GM23338 (cell line): Measurements from ENCODE around the gene TPM1. TPM values are rescaled to one million over a fixed set of nuclear protein-coding genes. Genes with fewer than 3 reads are reported as not detected.

Source experiments
- ATAC-seq: fragments of 200-7000 bp; cut with Tn5 transposase; 3 replicates; pipeline ENCODE4 v1.9.1; 2020
- DNase-seq: peaks from one replicate; pipeline ENCODE4 v3.0.0-alpha.2; 2015; ENCODE audit warnings: low spot score
- H2AFZ ChIP-seq: fragments of 200-600 bp; sonication (generic); 2 replicates; pipeline ENCODE4 v1.8.0; 2016; ENCODE audit warnings: antibody characterized with exemption, mild to moderate bottlenecking, moderate library complexity
- H3F3A ChIP-seq: fragments of 200-600 bp; sonication (generic); replicated peaks from 2 replicates; pipeline ENCODE4 v1.8.0; 2017; ENCODE audit warnings: antibody characterized with exemption, mixed run types, low read depth
- H3K27ac ChIP-seq: fragments of 200-600 bp; sonication (generic); 2 replicates; pipeline ENCODE4 v1.6.1; 2016; ENCODE audit warnings: low read depth
- H3K27me3 ChIP-seq: fragments of 200-600 bp; sonication (generic); 2 replicates; pipeline ENCODE4 v1.8.0; 2016; ENCODE audit warnings: mild to moderate bottlenecking, mixed run types, moderate library complexity; ENCODE audit not compliant: insufficient read depth
- H3K36me3 ChIP-seq: fragments of 200-600 bp; sonication (generic); 2 replicates; pipeline ENCODE4 v1.8.0; 2016; ENCODE audit warnings: mild to moderate bottlenecking; ENCODE audit not compliant: insufficient read depth
- H3K4me1 ChIP-seq: fragments of 200-600 bp; sonication (generic); 2 replicates; pipeline ENCODE4 v1.8.0; 2016; ENCODE audit warnings: mild to moderate bottlenecking, moderate library complexity; ENCODE audit not compliant: insufficient read depth
- H3K4me2 ChIP-seq: fragments of 200-600 bp; sonication (generic); 2 replicates; pipeline ENCODE4 v1.7.1; 2017; ENCODE audit warnings: mixed run types
- H3K4me3 ChIP-seq: fragments of 200-600 bp; sonication (generic); 2 replicates; pipeline ENCODE4 v1.6.1; 2016; ENCODE audit warnings: mixed run types
- H3K79me2 ChIP-seq: fragments of 200-600 bp; sonication (generic); replicated peaks from 2 replicates; pipeline ENCODE4 v1.8.0; 2017; ENCODE audit warnings: mild to moderate bottlenecking; ENCODE audit not compliant: insufficient read depth
- H3K9me2 ChIP-seq: fragments of 200-600 bp; sonication (generic); 2 replicates; pipeline ENCODE4 v1.8.0; 2017; ENCODE audit not compliant: insufficient read depth
- H4K20me1 ChIP-seq: fragments of 200-600 bp; sonication (generic); replicated peaks from 2 replicates; pipeline ENCODE4 v1.8.0; 2017; ENCODE audit warnings: mild to moderate bottlenecking; ENCODE audit not compliant: insufficient read depth
- H3K27ac Mint-ChIP-seq: 2 replicates; pipeline ENCODE4 v1.8.0; 2020; ENCODE audit warnings: inconsistent platforms, mild to moderate bottlenecking, moderate library complexity, mixed read lengths
- H3K27me3 Mint-ChIP-seq: 3 replicates; pipeline ENCODE4 v1.8.0; 2022; ENCODE audit warnings: low read depth, mild to moderate bottlenecking, moderate library complexity, mixed read lengths, inconsistent platforms; ENCODE audit not compliant: insufficient read depth, poor library complexity
- H3K36me3 Mint-ChIP-seq: 3 replicates; pipeline ENCODE4 v1.8.0; 2021; ENCODE audit warnings: low read depth, mild to moderate bottlenecking, inconsistent platforms, moderate library complexity, mixed read lengths
- H3K4me1 Mint-ChIP-seq: 3 replicates; pipeline ENCODE4 v1.8.0; 2020; ENCODE audit warnings: mild to moderate bottlenecking, inconsistent platforms, mixed read lengths
- H3K4me3 Mint-ChIP-seq: 3 replicates; pipeline ENCODE4 v1.8.0; 2021; ENCODE audit warnings: moderate library complexity, mild to moderate bottlenecking, inconsistent platforms, mixed read lengths
- H3K9me3 Mint-ChIP-seq: 3 replicates; pipeline ENCODE4 v1.8.0; 2020; ENCODE audit warnings: moderate library complexity, mild to moderate bottlenecking, inconsistent platforms, mixed read lengths
- CTCF ChIP-seq, 2 experiments: fragments of 200-600 bp in 1 of 2; sonication (generic) in 1 of 2; conservative IDR thresholded peaks; 2 replicates each; pipeline versions ENCODE4 v1.5.1 to v1.6.1; 2016 to 2017; ENCODE audit warnings: antibody characterized with exemption in 2 of 2, low read depth in 2 of 2, mild to moderate bottlenecking in 2 of 2, moderate library complexity in 1 of 2
- EZH2 ChIP-seq: fragments of 200-600 bp; sonication (generic); IDR thresholded peaks from one replicate; pipeline ENCODE4 v1.8.0; 2017; ENCODE audit warnings: antibody characterized with exemption, mild to moderate bottlenecking, low read depth; ENCODE audit not compliant: unreplicated experiment
- EZH2phosphoT487 ChIP-seq: fragments of 200-600 bp; sonication (generic); IDR thresholded peaks from one replicate; pipeline ENCODE4 v1.8.1; 2018; ENCODE audit warnings: antibody characterized with exemption; ENCODE audit not compliant: unreplicated experiment
- JUNB ChIP-seq: IDR thresholded peaks from one replicate; pipeline ENCODE4 v1.6.1; 2016; ENCODE audit warnings: antibody characterized with exemption; ENCODE audit not compliant: unreplicated experiment
- NANOG ChIP-seq: IDR thresholded peaks from 2 replicates; pipeline ENCODE4 v1.6.1; 2016; ENCODE audit warnings: antibody characterized with exemption, borderline replicate concordance
- POLR2AphosphoS5 ChIP-seq: IDR thresholded peaks from 2 replicates; pipeline ENCODE4 v1.6.1; 2016; ENCODE audit warnings: antibody characterized with exemption, low read depth
- STAT1 ChIP-seq: IDR thresholded peaks from one replicate; pipeline ENCODE4 v1.6.1; 2016; ENCODE audit warnings: antibody characterized with exemption; ENCODE audit not compliant: unreplicated experiment
- ZNF114 ChIP-seq: fragments of 250-450 bp; sonication (Bioruptor Pico); IDR thresholded peaks from 2 replicates; pipeline ENCODE4 v1.5.0; 2020; ENCODE audit warnings: mild to moderate bottlenecking, moderate library complexity
- ZNF331 ChIP-seq: fragments of 250-450 bp; sonication (Bioruptor Pico); IDR thresholded peaks from 2 replicates; pipeline ENCODE4 v1.5.0; 2020; ENCODE audit warnings: low read depth, mild to moderate bottlenecking, moderate library complexity
- polyA plus RNA-seq: library from polyadenylated mRNA; unstranded; fragments of >200 nt; fragmentation: Nextera tagmentation; extraction: Ambion mirVana; gene quantifications from 2 replicates; pipeline ENCODE4 v1.2.1, GENCODE V29; 2016
- total RNA-seq: library from RNA; depleted of rRNA; stranded (reverse); fragments of >200 nt; shearing (Covaris generic); gene quantifications from 2 replicates; pipeline ENCODE4 v1.2.3, GENCODE V29; 2014
- TF ChIP-seq, protein P1 (sequence below): IDR thresholded peaks from 2 replicates; pipeline ENCODE4 v1.6.1; 2016; ENCODE audit warnings: antibody characterized with exemption
- TF ChIP-seq, protein P2 (sequence below): fragments of 250-450 bp; sonication (Bioruptor Pico); IDR thresholded peaks from 2 replicates; pipeline ENCODE4 v1.5.0; 2020; ENCODE audit warnings: mild to moderate bottlenecking, moderate library complexity
- TF ChIP-seq, protein P3 (sequence below): IDR thresholded peaks from one replicate; pipeline ENCODE4 v1.6.1; 2018; ENCODE audit warnings: antibody characterized with exemption; ENCODE audit not compliant: unreplicated experiment

Gene TPM1
- total and polyA plus RNA-seq, 2 experiments from 2014 or later, result 449 to 913 TPM

GRCh38 chr15:63047792-63048114 lies 5.2 kb downstream of the TPM1 start:
- H3K36me3 ChIP-seq, result peaks cover 21% of the 10 kb centered on the region; the same call in 1 of the 2 replicates
- peaks cover 76% of the 10 kb centered on the region for H3K4me1 Mint-ChIP-seq
- no peak for ATAC-seq
- DNase-seq, result no peak
- no peak overlapping the region for H2AFZ ChIP-seq
- H3K9me2 ChIP-seq, result no peaks in the 10 kb centered on the region
- TF ChIP-seq, protein P1, sequence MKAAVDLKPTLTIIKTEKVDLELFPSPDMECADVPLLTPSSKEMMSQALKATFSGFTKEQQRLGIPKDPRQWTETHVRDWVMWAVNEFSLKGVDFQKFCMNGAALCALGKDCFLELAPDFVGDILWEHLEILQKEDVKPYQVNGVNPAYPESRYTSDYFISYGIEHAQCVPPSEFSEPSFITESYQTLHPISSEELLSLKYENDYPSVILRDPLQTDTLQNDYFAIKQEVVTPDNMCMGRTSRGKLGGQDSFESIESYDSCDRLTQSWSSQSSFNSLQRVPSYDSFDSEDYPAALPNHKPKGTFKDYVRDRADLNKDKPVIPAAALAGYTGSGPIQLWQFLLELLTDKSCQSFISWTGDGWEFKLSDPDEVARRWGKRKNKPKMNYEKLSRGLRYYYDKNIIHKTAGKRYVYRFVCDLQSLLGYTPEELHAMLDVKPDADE, result no peak
- no peak for TF ChIP-seq STAT1
- no peak for TF ChIP-seq POLR2AphosphoS5
- no peak for TF ChIP-seq EZH2
- TF ChIP-seq, protein P2, sequence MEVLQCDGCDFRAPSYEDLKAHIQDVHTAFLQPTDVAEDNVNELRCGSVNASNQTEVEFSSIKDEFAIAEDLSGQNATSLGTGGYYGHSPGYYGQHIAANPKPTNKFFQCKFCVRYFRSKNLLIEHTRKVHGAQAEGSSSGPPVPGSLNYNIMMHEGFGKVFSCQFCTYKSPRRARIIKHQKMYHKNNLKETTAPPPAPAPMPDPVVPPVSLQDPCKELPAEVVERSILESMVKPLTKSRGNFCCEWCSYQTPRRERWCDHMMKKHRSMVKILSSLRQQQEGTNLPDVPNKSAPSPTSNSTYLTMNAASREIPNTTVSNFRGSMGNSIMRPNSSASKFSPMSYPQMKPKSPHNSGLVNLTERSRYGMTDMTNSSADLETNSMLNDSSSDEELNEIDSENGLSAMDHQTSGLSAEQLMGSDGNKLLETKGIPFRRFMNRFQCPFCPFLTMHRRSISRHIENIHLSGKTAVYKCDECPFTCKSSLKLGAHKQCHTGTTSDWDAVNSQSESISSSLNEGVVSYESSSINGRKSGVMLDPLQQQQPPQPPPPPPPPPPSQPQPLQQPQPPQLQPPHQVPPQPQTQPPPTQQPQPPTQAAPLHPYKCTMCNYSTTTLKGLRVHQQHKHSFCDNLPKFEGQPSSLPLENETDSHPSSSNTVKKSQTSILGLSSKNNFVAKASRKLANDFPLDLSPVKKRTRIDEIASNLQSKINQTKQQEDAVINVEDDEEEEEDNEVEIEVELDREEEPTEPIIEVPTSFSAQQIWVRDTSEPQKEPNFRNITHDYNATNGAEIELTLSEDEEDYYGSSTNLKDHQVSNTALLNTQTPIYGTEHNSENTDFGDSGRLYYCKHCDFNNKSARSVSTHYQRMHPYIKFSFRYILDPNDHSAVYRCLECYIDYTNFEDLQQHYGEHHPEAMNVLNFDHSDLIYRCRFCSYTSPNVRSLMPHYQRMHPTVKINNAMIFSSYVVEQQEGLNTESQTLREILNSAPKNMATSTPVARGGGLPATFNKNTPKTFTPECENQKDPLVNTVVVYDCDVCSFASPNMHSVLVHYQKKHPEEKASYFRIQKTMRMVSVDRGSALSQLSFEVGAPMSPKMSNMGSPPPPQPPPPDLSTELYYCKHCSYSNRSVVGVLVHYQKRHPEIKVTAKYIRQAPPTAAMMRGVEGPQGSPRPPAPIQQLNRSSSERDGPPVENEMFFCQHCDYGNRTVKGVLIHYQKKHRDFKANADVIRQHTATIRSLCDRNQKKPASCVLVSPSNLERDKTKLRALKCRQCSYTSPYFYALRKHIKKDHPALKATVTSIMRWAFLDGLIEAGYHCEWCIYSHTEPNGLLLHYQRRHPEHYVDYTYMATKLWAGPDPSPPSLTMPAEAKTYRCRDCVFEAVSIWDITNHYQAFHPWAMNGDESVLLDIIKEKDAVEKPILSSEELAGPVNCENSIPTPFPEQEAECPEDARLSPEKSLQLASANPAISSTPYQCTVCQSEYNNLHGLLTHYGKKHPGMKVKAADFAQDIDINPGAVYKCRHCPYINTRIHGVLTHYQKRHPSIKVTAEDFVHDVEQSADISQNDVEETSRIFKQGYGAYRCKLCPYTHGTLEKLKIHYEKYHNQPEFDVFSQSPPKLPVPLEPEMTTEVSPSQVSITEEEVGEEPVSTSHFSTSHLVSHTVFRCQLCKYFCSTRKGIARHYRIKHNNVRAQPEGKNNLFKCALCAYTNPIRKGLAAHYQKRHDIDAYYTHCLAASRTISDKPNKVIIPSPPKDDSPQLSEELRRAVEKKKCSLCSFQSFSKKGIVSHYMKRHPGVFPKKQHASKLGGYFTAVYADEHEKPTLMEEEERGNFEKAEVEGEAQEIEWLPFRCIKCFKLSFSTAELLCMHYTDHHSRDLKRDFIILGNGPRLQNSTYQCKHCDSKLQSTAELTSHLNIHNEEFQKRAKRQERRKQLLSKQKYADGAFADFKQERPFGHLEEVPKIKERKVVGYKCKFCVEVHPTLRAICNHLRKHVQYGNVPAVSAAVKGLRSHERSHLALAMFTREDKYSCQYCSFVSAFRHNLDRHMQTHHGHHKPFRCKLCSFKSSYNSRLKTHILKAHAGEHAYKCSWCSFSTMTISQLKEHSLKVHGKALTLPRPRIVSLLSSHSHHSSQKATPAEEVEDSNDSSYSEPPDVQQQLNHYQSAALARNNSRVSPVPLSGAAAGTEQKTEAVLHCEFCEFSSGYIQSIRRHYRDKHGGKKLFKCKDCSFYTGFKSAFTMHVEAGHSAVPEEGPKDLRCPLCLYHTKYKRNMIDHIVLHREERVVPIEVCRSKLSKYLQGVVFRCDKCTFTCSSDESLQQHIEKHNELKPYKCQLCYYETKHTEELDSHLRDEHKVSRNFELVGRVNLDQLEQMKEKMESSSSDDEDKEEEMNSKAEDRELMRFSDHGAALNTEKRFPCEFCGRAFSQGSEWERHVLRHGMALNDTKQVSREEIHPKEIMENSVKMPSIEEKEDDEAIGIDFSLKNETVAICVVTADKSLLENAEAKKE (CRISPR knock-in tag), result no peak
- TF ChIP-seq CTCF (conservative IDR thresholded peaks at IDR 0.05; ENCODE audit: low read depth in 2 of 2), result no peak
- no peak for TF ChIP-seq ZNF331 (CRISPR knock-in tag)
- TF ChIP-seq JUNB, result no peak
- TF ChIP-seq ZNF114 (CRISPR knock-in tag), result no peak
- TF ChIP-seq, protein P3, sequence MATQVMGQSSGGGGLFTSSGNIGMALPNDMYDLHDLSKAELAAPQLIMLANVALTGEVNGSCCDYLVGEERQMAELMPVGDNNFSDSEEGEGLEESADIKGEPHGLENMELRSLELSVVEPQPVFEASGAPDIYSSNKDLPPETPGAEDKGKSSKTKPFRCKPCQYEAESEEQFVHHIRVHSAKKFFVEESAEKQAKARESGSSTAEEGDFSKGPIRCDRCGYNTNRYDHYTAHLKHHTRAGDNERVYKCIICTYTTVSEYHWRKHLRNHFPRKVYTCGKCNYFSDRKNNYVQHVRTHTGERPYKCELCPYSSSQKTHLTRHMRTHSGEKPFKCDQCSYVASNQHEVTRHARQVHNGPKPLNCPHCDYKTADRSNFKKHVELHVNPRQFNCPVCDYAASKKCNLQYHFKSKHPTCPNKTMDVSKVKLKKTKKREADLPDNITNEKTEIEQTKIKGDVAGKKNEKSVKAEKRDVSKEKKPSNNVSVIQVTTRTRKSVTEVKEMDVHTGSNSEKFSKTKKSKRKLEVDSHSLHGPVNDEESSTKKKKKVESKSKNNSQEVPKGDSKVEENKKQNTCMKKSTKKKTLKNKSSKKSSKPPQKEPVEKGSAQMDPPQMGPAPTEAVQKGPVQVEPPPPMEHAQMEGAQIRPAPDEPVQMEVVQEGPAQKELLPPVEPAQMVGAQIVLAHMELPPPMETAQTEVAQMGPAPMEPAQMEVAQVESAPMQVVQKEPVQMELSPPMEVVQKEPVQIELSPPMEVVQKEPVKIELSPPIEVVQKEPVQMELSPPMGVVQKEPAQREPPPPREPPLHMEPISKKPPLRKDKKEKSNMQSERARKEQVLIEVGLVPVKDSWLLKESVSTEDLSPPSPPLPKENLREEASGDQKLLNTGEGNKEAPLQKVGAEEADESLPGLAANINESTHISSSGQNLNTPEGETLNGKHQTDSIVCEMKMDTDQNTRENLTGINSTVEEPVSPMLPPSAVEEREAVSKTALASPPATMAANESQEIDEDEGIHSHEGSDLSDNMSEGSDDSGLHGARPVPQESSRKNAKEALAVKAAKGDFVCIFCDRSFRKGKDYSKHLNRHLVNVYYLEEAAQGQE, result no peak
- TF ChIP-seq EZH2phosphoT487, result no peak
- no peak for TF ChIP-seq NANOG
- no peaks in the 10 kb centered on the region; the same call in 2 of the 3 replicates for H3K9me3 Mint-ChIP-seq
- peaks cover 40% of the 10 kb centered on the region for H3K27me3 Mint-ChIP-seq
- no peaks in the 10 kb centered on the region for H3K27me3 ChIP-seq
- H3K4me2 ChIP-seq, result peak overlapping the region; percentile 93
- H3K4me1 ChIP-seq, result peaks cover 47% of the 10 kb centered on the region
- H3F3A ChIP-seq, result peaks cover 22% of the 10 kb centered on the region
- H3K27ac Mint-ChIP-seq, result peak overlapping the region; percentile 85; the same call in 1 of the 2 replicates
- H4K20me1 ChIP-seq, result peaks cover 27% of the 10 kb centered on the region; the same call in 1 of the 2 replicates
- H3K36me3 Mint-ChIP-seq, result peaks cover 84% of the 10 kb centered on the region
- H3K79me2 ChIP-seq, result peaks cover 57% of the 10 kb centered on the region
- peak overlapping the region; percentile 69 for H3K4me3 Mint-ChIP-seq
- H3K4me3 ChIP-seq, result peak overlapping the region; percentile 85
- peak overlapping the region; percentile 78 for H3K27ac ChIP-seq
